PC-9 (cell line): Measurements from ENCODE around the gene LHX1. TPM values are rescaled to one million over a fixed set of nuclear protein-coding genes. Genes with fewer than 3 reads are reported as not detected.

Experiments used
- Bru-seq: library from RNA; stranded (reverse); fragments of 400-500 nt; gene quantifications from one replicate; lab custom pipeline; 2021; lab: Mats Ljungman, UMichigan
- BruChase-seq, 2 experiments: library from RNA; stranded (reverse); fragments of 400-500 nt; gene quantifications; one replicate each; lab custom pipeline; 2021; lab: Mats Ljungman, UMichigan
- BruUV-seq: library from RNA; stranded (reverse); fragments of 400-500 nt; replicated peaks from 2 replicates; lab custom pipeline; 2021; lab: Mats Ljungman, UMichigan
- CTCF ChIA-PET: fragments of 300-600 bp; sonication (Branson Sonifier 250); formaldehyde crosslinking; loops from one replicate; lab custom pipeline; 2022; ENCODE audit warnings: antibody characterized with exemption; lab: Charles Lee
- POLR2A ChIA-PET: fragments of 300-600 bp; sonication (Branson Sonifier 250); formaldehyde crosslinking; loops from one replicate; lab custom pipeline; 2022; ENCODE audit warnings: antibody characterized with exemption; ENCODE audit not compliant: unreplicated experiment; lab: Charles Lee
- DNase-seq, 2 experiments: peaks; one replicate each; pipeline versions ENCODE4 v3.0.0 to v3.0.0-alpha.2; 2015 to 2022; ENCODE audit warnings: mixed read lengths in 1 of 2
- H2AFZ ChIP-seq: fragments of 200-600 bp; sonication (generic); 2 replicates; pipeline ENCODE4 v1.8.1; 2017; ENCODE audit warnings: antibody characterized with exemption
- H3F3A ChIP-seq: fragments of 200-600 bp; sonication (generic); 2 replicates; pipeline ENCODE4 v1.8.1; 2017; ENCODE audit warnings: antibody characterized with exemption, mild to moderate bottlenecking, low read depth; ENCODE audit not compliant: insufficient read depth
- H3K27ac ChIP-seq: fragments of 200-600 bp; sonication (generic); 2 replicates; pipeline ENCODE4 v1.6.1; 2016; ENCODE audit warnings: mixed run types
- H3K27me3 ChIP-seq: fragments of 200-600 bp; sonication (generic); 2 replicates; pipeline ENCODE4 v1.6.1; 2016; ENCODE audit warnings: low read depth, mixed run types; ENCODE audit not compliant: insufficient read depth
- H3K36me3 ChIP-seq: fragments of 200-600 bp; sonication (generic); 2 replicates; pipeline ENCODE4 v1.6.1; 2016; ENCODE audit warnings: low read depth, mixed run types
- H3K4me1 ChIP-seq: fragments of 200-600 bp; sonication (generic); replicated peaks from 2 replicates; pipeline ENCODE4 v1.6.1; 2016; ENCODE audit warnings: mixed run types; ENCODE audit not compliant: insufficient read depth
- H3K4me2 ChIP-seq: fragments of 200-600 bp; sonication (generic); 2 replicates; pipeline ENCODE4 v1.6.1; 2017; ENCODE audit warnings: mixed run types
- H3K4me3 ChIP-seq: fragments of 200-600 bp; sonication (generic); 2 replicates; pipeline ENCODE4 v1.6.1; 2016; ENCODE audit warnings: mixed run types
- H3K79me2 ChIP-seq: fragments of 200-600 bp; sonication (generic); 2 replicates; pipeline ENCODE4 v1.6.1; 2017; ENCODE audit warnings: low read depth, mixed run types
- H3K9me2 ChIP-seq: fragments of 200-600 bp; sonication (generic); 2 replicates; pipeline ENCODE4 v1.8.1; 2017; ENCODE audit warnings: mild to moderate bottlenecking; ENCODE audit not compliant: insufficient read depth
- H3K9me3 ChIP-seq: fragments of 200-600 bp; sonication (generic); 2 replicates; pipeline ENCODE4 v1.8.1; 2016; ENCODE audit warnings: low read depth; ENCODE audit not compliant: insufficient read depth
- H4K20me1 ChIP-seq: fragments of 200-600 bp; sonication (generic); 2 replicates; pipeline ENCODE4 v1.8.1; 2017; ENCODE audit not compliant: insufficient read depth
- EZH2 ChIP-seq: fragments of 200-600 bp; sonication (generic); IDR thresholded peaks from 2 replicates; pipeline ENCODE4 v1.8.0; 2017; ENCODE audit warnings: antibody characterized with exemption, low read depth
- intact Hi-C: fragments of 100-400 bp; cut with micrococcal nuclease; formaldehyde crosslinking; loops from one replicate; pipeline ENCODE4 v1.10.0; 2022; ENCODE audit not compliant: unreplicated experiment
- long read RNA-seq: library from polyadenylated mRNA; stranded (forward); transcript quantifications from one replicate; pipeline ENCODE4 v2.0.0, GENCODE V29; 2022
- total RNA-seq: library from RNA; stranded (reverse); gene quantifications from 2 replicates; pipeline ENCODE4 v1.2.3, GENCODE V29; 2021
- TF ChIP-seq, protein P1 (sequence below): fragments of 200-600 bp; sonication (generic); conservative IDR thresholded peaks from 2 replicates; pipeline ENCODE4 v1.6.1; 2017; ENCODE audit warnings: mixed run types, antibody characterized with exemption, mild to moderate bottlenecking, moderate library complexity

Gene LHX1
- total RNA-seq (9.1 and 12.3 TPM in 2 replicates), Bru-seq, nascent RNA (percentile 45 among the genes with signal in this experiment), BruChase-seq, experiment 1, labeled RNA remaining after a 2-hour chase (percentile 65 among the genes with signal in this experiment), BruChase-seq, experiment 2, labeled RNA remaining after a 6-hour chase (percentile 65 among the genes with signal in this experiment)
- long read RNA-seq, partial matches to known transcripts = 3 of 4 reads
- long read RNA-seq, other reads (novel, unspliced or antisense) = 1 of 4 reads

DNA sequence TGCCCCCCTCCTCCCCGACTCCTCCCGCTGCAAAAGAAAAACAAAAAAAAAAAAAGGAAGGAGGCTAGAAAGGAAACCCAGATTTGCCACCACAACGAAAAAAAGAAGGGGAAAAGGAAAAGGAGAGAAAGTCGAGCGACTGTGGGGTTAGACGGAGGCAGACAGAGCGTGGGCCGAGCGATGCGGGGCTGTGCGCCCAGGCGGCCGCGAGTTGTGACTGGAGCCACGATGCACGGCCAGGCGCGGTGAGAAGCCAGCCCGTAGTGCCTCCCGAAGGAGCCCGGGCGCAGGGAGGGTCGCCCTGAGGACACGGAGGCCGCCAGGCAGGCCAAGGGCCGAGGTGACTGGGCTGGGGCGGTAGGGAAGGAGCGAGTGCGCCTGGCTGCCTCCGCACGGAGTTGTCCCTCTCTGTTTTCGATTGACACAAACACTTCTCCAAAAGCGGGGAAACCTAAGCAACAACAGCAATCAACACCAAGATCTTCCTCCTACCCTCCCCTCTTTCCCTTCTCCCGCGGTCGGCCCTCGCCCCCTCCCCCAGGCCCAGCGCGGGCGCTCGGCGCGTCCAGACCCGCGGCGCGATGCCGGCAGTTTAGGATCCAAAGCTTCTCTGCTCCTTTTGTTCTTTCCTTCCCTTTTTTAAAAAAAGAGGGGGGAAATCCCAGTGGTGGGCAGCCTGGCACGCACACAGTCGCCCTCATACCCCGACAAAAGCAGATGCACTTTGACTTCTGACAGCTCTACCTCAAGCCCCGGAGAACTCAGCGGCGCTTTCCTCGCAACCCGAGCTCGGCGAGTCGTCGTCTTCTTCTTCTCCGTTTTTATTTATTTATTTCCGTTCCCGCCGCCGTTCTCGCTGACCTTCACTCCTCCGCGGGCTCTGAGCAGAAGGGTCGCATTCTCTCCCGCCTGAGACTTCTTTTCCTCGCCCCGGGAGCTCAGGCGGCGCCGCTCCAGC, at the start of gene LHX1:
LHX1 (plus strand) TSS at position 475 of the 958 bp plus-strand sequence. CDS start 723 bp downstream, outside the sequence.
- intact Hi-C loops = loop anchor here (2.0 kb wide), 1 partner anchor 86 kb away; no protein-coding TSS in a partner anchor
- TF ChIP-seq, protein P1, sequence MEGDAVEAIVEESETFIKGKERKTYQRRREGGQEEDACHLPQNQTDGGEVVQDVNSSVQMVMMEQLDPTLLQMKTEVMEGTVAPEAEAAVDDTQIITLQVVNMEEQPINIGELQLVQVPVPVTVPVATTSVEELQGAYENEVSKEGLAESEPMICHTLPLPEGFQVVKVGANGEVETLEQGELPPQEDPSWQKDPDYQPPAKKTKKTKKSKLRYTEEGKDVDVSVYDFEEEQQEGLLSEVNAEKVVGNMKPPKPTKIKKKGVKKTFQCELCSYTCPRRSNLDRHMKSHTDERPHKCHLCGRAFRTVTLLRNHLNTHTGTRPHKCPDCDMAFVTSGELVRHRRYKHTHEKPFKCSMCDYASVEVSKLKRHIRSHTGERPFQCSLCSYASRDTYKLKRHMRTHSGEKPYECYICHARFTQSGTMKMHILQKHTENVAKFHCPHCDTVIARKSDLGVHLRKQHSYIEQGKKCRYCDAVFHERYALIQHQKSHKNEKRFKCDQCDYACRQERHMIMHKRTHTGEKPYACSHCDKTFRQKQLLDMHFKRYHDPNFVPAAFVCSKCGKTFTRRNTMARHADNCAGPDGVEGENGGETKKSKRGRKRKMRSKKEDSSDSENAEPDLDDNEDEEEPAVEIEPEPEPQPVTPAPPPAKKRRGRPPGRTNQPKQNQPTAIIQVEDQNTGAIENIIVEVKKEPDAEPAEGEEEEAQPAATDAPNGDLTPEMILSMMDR = no peak
- no peak for TF ChIP-seq EZH2
- Histone ChIP-seq H3K79me2 (peaks cover 84% of the 10 kb centered on the region), H4K20me1 (no peaks in the 10 kb centered on the region), H3K4me1 (peaks cover 14% of the 10 kb centered on the region), H3K36me3 (0 out of 2 replicates have a peak, but pooled peaks cover 4% of the 10 kb centered on the region), H3K4me3 (peak within 1 kb of the TSS; percentile 82), H3K9me2 (no peaks in the 10 kb centered on the region), H3K27me3 (no peaks in the 10 kb centered on the region), H3F3A (no peaks in the 10 kb centered on the region), H3K27ac (peak within 1 kb of the TSS; percentile 50), H2AFZ (peak within 1 kb of the TSS; percentile 84), H3K9me3 (no peaks in the 10 kb centered on the region), H3K4me2 (peak within 1 kb of the TSS; percentile 93)
- POLR2A ChIA-PET = interaction anchor here (0.6 kb wide), 1 partner anchor 11 kb away, joined by 3 read pairs; the partner anchor contains the start of gene AATF
- CTCF ChIA-PET = interaction anchor here (0.6 to 0.9 kb wide), 4 partner anchors 13 to 89 kb away, joined by 3 read pairs; no protein-coding TSS in a partner anchor
- no peak for DNase-seq
- BruUV-seq = TSS peak; percentile 77

DNA sequence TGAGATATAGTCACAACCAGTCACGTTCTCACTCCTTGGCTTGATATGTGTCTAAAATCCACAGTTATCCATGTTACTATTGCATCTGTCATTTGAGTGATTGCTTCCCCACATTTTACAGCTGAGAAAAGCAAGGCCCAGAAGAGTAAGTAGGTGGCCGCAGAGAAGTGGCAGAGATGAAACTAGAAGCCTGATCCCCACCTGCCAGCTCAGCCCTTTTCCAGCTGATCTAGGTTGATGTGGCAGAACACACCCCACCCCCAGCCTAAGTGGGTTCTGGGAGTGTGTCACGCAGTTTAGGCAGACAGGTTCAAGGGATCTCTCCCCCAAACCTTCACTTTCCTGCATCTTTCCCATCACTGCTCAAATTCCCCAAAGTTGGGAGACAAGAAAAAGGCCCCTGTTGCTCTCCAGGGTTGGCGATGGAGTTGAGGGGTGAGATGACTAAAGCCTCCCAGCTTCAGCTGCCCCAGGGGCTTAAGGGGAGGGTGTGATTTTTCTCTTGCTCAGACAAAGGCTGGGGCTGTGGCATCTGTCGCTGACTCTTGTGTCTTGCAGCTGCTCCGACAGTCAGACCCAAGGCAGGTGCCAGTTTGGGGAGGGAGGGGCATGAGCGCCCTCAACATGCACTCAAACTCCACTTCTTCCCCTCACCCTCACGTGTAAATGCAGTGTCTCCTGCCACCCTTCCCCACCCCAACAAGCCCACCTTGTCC, 48.9 kb upstream of the LHX1 start:
- intact Hi-C loops = no loop called here
- H3K27ac ChIP-seq = no peak overlapping the region
- no peaks in the 10 kb centered on the region for H4K20me1 ChIP-seq
- ChIA-PET POLR2A (no interaction called here), CTCF (no interaction called here)
- no peaks in the 10 kb centered on the region for H3K79me2 ChIP-seq
- H3K9me2 ChIP-seq = no peaks in the 10 kb centered on the region
- no peaks in the 10 kb centered on the region for H3K4me1 ChIP-seq
- H3K4me3 ChIP-seq = no peak overlapping the region
- TF ChIP-seq EZH2 = no peak
- TF ChIP-seq, protein P1 = no peak
- no peaks in the 10 kb centered on the region for H3K36me3 ChIP-seq
- no peak overlapping the region for H2AFZ ChIP-seq
- H3K4me2 ChIP-seq = no peak overlapping the region
- H3F3A ChIP-seq = no peaks in the 10 kb centered on the region
- DNase-seq = no peak
- BruUV-seq = no TSS peak
- H3K27me3 ChIP-seq = no peaks in the 10 kb centered on the region
- no peaks in the 10 kb centered on the region for H3K9me3 ChIP-seq
